HUDEP-2 (cell line): ENCODE results near the gene GGT5.
"Not testable (repeated sequence)": the region's sequence is repeated elsewhere in the genome, so short reads cannot be mapped to it uniquely, and the experiment has no call there.

Experiments
- DNase-seq, 76 experiments: peaks; one replicate each; lab custom pipeline; 2025; ENCODE audit not compliant: unreplicated experiment in 76 of 76; lab: John Stamatoyannopoulos, UW

Gene GGT5

GRCh38 chr22:24235315-24235714 lies 9.6 kb downstream of the GGT5 start:
- no peak for DNase-seq

- no peak for DNase-seq
Observed at GRCh38 chr22:24233816-24234215, 11.1 kb downstream of the GGT5 start.

- DNase-seq: no peak
Observed at GRCh38 chr22:24233235-24233634, 11.6 kb downstream of the GGT5 start.

GRCh38 chr22:24232725-24233124 lies 12.2 kb downstream of the GGT5 start:
- no peak for DNase-seq

- no peak for DNase-seq
Observed at GRCh38 chr22:24232124-24232523, 12.8 kb downstream of the GGT5 start.

- DNase-seq: no peak
Observed at GRCh38 chr22:24231706-24232105, 13.2 kb downstream of the GGT5 start.

- DNase-seq: peak in 52 of 76 experiments; percentile 3 to 61 (median 32)
Observed at GRCh38 chr22:24230911-24231656, 13.8 kb downstream of the GGT5 start.

- no peak for DNase-seq
Observed at GRCh38 chr22:24225951-24226350, 18.9 kb downstream of the GGT5 start.

GRCh38 chr22:24225044-24225601 lies 19.8 kb downstream of the GGT5 start:
- no peak for DNase-seq

GRCh38 chr22:24224468-24224867 lies 20.4 kb downstream of the GGT5 start:
- no peak for DNase-seq

- DNase-seq: no peak
Observed at GRCh38 chr22:24219750-24220149, 25.1 kb downstream of the GGT5 start.

GRCh38 chr22:24217384-24217783 lies 27.5 kb downstream of the GGT5 start:
- DNase-seq: no peak

- no peak for DNase-seq
Observed at GRCh38 chr22:24216541-24217209, 28.2 kb downstream of the GGT5 start.

GRCh38 chr22:24214467-24215285 lies 30.2 kb downstream of the GGT5 start:
- no peak for DNase-seq

- DNase-seq: not testable (repeated sequence)
Observed at GRCh38 chr22:24213111-24213510, 31.8 kb downstream of the GGT5 start.

- not testable (repeated sequence) for DNase-seq
Observed at GRCh38 chr22:24211716-24212115, 33.2 kb downstream of the GGT5 start.

GRCh38 chr22:24210409-24210808 lies 34.5 kb downstream of the GGT5 start:
- DNase-seq: not testable (repeated sequence)

- no peak for DNase-seq
Observed at GRCh38 chr22:24209687-24210086, 35.2 kb downstream of the GGT5 start.

- DNase-seq: no peak
Observed at GRCh38 chr22:24209016-24209415, 35.9 kb downstream of the GGT5 start.

GRCh38 chr22:24208012-24208749 lies 36.7 kb downstream of the GGT5 start:
- DNase-seq: no peak
